ENCODE measurements around the gene MRM2. TPM values are rescaled to one million over a fixed set of nuclear protein-coding genes. Genes with fewer than 3 reads are reported as not detected.

Gene MRM2
- total and polyA plus RNA-seq, 10 of the 15 experiments (the other 5 are each of a cell fraction or from before 2014, with no cell fraction given) = 43.2 to 128 (median 71.4) TPM

GRCh38 chr7:2264158-2264557, 22.2 kb upstream of the MRM2 start (continued):
- TF ChIP-seq, protein P1, sequence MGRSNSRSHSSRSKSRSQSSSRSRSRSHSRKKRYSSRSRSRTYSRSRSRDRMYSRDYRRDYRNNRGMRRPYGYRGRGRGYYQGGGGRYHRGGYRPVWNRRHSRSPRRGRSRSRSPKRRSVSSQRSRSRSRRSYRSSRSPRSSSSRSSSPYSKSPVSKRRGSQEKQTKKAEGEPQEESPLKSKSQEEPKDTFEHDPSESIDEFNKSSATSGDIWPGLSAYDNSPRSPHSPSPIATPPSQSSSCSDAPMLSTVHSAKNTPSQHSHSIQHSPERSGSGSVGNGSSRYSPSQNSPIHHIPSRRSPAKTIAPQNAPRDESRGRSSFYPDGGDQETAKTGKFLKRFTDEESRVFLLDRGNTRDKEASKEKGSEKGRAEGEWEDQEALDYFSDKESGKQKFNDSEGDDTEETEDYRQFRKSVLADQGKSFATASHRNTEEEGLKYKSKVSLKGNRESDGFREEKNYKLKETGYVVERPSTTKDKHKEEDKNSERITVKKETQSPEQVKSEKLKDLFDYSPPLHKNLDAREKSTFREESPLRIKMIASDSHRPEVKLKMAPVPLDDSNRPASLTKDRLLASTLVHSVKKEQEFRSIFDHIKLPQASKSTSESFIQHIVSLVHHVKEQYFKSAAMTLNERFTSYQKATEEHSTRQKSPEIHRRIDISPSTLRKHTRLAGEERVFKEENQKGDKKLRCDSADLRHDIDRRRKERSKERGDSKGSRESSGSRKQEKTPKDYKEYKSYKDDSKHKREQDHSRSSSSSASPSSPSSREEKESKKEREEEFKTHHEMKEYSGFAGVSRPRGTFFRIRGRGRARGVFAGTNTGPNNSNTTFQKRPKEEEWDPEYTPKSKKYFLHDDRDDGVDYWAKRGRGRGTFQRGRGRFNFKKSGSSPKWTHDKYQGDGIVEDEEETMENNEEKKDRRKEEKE (IDR thresholded peaks at IDR 0.05) = no peak
- no peak for TF ChIP-seq CREB1 (IDR thresholded peaks at IDR 0.05; ENCODE audit: low read depth)
- TF ChIP-seq SIN3A (IDR thresholded peaks at IDR 0.05; ENCODE audit: low read depth, low read length) = no peak
- TF ChIP-seq TCF7 (IDR thresholded peaks at IDR 0.05; ENCODE audit: borderline replicate concordance) = no peak
- no peak for TF ChIP-seq POU2F2 (IDR thresholded peaks at IDR 0.05; ENCODE audit: borderline replicate concordance, low read depth, low read length)
- TF ChIP-seq, protein P2, sequence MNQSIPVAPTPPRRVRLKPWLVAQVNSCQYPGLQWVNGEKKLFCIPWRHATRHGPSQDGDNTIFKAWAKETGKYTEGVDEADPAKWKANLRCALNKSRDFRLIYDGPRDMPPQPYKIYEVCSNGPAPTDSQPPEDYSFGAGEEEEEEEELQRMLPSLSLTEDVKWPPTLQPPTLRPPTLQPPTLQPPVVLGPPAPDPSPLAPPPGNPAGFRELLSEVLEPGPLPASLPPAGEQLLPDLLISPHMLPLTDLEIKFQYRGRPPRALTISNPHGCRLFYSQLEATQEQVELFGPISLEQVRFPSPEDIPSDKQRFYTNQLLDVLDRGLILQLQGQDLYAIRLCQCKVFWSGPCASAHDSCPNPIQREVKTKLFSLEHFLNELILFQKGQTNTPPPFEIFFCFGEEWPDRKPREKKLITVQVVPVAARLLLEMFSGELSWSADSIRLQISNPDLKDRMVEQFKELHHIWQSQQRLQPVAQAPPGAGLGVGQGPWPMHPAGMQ (IDR thresholded peaks at IDR 0.05; ENCODE audit: borderline replicate concordance) = no peak
- TF ChIP-seq EGR1 (IDR thresholded peaks at IDR 0.05; ENCODE audit: borderline replicate concordance in 1 of 2, low read depth in 2 of 2, low read length in 2 of 2) = no peak
- TF ChIP-seq ZBTB4 (CRISPR knock-in tag; IDR thresholded peaks at IDR 0.05) = no peak
- TF ChIP-seq E4F1 (IDR thresholded peaks at IDR 0.05; ENCODE audit: borderline replicate concordance, partially characterized antibody) = no peak
- TF ChIP-seq, protein P3, sequence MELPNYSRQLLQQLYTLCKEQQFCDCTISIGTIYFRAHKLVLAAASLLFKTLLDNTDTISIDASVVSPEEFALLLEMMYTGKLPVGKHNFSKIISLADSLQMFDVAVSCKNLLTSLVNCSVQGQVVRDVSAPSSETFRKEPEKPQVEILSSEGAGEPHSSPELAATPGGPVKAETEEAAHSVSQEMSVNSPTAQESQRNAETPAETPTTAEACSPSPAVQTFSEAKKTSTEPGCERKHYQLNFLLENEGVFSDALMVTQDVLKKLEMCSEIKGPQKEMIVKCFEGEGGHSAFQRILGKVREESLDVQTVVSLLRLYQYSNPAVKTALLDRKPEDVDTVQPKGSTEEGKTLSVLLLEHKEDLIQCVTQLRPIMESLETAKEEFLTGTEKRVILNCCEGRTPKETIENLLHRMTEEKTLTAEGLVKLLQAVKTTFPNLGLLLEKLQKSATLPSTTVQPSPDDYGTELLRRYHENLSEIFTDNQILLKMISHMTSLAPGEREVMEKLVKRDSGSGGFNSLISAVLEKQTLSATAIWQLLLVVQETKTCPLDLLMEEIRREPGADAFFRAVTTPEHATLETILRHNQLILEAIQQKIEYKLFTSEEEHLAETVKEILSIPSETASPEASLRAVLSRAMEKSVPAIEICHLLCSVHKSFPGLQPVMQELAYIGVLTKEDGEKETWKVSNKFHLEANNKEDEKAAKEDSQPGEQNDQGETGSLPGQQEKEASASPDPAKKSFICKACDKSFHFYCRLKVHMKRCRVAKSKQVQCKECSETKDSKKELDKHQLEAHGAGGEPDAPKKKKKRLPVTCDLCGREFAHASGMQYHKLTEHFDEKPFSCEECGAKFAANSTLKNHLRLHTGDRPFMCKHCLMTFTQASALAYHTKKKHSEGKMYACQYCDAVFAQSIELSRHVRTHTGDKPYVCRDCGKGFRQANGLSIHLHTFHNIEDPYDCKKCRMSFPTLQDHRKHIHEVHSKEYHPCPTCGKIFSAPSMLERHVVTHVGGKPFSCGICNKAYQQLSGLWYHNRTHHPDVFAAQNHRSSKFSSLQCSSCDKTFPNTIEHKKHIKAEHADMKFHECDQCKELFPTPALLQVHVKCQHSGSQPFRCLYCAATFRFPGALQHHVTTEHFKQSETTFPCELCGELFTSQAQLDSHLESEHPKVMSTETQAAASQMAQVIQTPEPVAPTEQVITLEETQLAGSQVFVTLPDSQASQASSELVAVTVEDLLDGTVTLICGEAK (IDR thresholded peaks at IDR 0.05; ENCODE audit: borderline replicate concordance) = no peak
